ENCODE data around the gene PYDC2.

PYDC2 gene

DNA sequence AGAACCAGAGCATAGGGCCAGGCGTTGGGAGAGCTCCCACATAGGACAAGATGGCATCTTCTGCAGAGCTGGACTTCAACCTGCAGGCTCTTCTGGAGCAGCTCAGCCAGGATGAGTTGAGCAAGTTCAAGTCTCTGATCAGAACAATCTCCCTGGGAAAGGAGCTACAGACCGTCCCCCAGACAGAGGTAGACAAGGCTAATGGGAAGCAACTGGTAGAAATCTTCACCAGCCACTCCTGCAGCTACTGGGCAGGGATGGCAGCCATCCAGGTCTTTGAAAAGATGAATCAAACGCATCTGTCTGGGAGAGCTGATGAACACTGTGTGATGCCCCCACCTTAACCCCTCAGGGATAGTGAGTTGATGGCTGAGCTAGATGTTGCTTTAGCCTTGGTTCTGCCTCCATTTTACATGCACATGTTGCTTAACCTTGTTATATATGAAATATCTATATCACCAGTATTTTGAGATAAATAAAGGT is at the start of gene PYDC2:
TSS of gene PYDC2 (plus strand) at position 51 of the 483 bp plus-strand sequence. CDS start at position 51, 0 bp downstream.
- DNase-seq, result no peak

DNA sequence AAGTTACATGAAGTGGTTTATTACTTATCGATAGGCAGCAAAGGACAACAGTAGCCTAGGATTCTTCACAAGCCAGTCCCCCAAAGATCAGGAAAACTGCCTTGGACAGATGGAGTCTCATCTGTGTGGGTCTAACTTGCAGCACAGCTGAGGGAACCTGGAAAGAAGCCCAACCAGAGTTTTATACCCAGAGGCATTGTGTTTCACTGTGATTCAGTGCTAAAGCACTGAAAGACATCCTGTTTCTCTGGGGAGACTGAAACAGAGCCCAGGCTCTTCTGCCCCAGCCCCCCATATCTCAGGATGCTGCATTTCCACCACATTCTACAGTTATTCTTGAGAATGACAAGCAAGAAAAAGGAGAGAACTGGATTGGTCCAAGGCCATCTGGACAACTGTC is 48.2 kb upstream of the PYDC2 start:
- DNase-seq, result peak in 4 of 56 donors; percentile 1 to 6 (median 4)

DNA sequence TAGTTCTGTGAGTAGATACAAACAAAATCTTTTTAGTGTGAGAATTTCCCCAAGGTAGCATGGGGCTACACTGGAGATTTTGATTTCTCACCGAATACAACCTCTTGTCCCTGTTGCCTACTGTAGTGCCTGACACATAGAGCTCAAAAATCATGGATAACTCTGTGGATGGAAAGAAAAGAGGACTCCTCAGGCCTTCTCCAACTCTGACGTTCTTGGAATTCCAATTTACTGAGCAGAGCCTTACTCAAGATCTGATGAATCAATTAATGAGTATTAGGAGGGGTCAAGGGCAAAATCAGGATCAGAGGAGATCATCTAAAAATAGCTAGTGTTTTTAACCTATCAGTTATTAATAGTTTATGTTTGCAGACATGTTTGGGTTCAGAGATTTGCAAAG is 46.7 kb upstream of the PYDC2 start:
- DNase-seq, result no peak

DNA sequence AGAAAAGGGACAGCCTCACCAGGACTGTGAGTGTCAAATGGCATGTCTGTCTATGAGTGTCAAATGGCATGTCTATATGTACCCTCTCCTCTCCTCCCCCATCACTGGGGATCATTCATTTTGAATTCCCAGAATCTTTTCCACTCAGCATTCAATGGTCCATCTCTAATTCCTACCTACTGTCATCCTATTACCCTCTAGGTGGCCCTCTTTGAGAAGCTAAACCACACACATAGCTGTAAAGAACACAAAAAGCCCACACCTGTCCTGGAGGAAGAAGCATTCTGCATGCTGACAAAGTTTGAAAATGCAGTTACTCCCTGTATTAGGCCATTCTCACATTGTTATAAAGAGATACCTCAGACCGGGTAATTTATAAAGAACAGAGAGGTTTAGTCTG is 46.2 kb upstream of the PYDC2 start:
- no peak for DNase-seq

DNA sequence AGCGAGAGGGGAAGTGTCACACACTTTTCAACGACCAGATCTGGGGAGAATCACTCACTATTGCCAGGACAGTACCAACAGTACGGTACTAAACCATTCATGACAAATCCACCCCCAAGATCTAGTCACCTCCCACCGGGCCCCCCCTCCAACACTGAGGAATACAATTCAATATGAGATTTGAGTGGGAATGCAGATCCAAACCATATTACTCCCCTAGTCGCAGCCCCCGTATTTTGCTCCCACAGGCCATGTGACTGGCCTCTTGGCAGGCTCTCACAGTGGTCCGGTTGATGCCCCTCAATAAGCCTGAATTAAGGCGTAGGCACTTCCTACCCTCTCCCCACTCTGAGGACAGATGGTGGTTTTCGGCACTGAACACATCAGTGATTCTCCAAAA is 45.4 kb upstream of the PYDC2 start:
- DNase-seq, result no peak

DNA sequence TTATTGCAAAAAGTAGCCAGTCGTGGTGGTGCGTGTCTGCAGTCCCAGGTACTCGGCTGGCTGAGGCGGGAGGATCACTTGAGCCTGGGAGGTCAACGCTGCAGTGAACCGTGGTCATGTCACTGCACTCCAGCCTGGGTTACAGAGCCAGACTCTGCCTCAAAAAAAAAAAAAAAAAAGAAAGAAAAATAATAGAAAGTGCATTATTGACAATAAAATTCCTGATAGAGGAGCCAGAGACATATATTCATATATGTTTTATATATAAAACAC is 43.6 kb upstream of the PYDC2 start:
- DNase-seq, result no peak

DNA sequence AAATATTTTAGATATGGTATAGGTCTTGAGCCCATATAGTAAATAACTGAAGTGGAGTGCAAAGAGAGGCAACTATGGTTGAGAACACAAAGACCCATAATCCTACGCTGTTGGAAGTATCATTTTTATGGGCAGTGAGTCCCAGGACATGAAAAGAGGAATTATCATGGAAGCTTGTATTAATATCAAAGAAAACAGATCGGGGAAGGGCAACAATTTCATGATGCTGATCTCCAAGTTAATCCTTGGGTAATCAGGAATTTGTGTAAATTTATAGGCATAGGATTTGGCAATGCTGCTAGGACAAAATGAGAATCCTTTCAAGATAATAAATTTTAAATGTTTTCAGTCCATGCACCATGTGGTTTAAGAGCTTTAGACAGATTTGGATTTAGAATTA is 40.2 kb upstream of the PYDC2 start:
- DNase-seq, result no peak

DNA sequence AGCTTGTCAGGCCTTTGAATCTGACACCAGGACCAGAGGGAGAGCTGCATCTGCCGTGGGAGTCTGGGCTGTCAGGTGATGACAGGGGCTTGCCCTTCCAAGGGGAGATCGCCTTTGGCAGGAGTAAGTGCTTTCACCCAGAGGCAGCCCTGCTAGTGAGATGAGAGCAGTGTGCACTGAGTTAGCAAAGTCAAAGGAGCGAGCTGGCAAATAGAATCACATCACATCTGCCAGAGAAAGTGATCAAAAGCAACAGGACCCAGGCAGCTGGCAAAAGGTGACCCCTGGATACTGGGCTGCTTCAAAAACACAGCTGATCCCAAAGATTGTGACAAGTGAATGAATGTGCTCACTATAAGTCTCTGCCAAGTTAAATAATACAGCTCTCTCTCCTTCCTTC is 36.1 kb upstream of the PYDC2 start:
- no peak for DNase-seq

DNA sequence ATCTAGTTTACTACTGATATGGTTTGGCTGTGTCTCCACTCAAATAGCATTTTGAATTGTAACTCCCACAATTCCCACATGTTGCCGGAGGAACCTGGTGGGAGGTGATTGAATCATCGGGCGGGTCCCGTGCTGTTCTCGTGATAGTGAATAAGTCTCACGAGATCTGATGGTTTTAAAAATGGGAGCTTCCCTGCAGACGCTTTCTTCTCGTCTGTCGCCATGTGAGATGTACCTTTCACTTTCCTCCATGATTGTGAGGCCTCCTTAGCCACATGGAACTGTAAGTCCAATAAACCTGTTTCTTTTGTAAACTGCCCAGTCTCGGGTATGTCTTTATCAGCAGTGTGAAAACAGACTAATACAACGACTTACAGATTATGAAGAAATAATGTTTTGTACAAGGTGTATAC is 35.6 kb upstream of the PYDC2 start:
- peak in 1 of 56 donors; percentile 5 for DNase-seq

DNA sequence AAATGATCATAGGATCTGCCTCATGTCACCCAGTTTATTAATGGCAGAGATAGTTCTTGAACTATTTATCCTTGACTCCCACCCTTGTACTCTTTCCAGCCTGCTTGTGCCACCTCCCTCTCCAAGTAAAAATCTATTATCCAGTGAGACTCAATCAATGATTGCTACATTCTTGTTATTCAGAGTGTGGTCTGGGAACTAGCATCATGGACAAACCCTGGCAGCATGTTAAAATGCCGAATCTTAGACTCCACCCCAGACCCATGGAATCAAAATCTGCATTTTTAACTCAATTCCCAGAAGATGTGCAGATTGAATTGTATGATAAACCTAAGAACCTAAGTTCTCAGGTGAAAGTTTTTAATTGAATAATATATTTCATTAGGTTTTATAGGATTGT is 34.7 kb upstream of the PYDC2 start:
- no peak for DNase-seq

DNA sequence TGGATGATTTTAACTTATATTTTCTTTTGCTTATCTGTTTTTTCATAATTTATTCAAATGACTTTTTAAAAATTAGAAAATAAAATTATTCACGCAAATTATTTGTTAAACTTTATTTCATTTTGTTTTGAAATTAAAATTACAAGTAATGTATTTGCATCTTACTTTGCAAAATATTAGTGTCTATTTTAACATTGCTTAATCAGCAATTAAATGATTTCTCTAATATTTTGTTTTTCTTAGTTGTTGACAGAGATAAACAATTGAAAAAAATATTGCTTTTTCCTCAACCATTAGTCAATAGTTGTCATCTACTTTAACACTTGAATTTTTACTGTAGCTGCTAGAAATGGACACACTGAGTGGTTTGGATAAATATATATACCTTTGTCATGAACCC is 32.8 kb upstream of the PYDC2 start:
- no peak for DNase-seq

DNA sequence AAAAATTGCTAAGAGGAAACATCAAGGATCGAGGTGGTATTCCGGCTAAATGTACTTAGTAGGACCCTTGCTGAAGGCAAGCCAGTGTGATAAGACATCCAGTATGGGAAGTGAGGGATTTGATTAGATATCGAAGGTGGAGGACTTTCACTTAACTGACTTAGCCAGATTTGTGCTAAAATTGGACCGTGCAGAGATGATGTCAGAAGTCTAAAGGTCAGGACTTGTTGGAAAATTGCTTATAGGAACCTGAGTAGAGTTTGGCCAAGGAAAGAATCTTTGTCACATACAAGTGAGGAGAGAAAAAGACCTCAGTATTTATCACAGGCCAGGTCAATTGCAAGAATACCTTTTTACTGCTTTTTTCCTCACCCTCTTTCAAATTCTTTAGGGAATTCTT is 30.9 kb upstream of the PYDC2 start:
- no peak for DNase-seq

DNA sequence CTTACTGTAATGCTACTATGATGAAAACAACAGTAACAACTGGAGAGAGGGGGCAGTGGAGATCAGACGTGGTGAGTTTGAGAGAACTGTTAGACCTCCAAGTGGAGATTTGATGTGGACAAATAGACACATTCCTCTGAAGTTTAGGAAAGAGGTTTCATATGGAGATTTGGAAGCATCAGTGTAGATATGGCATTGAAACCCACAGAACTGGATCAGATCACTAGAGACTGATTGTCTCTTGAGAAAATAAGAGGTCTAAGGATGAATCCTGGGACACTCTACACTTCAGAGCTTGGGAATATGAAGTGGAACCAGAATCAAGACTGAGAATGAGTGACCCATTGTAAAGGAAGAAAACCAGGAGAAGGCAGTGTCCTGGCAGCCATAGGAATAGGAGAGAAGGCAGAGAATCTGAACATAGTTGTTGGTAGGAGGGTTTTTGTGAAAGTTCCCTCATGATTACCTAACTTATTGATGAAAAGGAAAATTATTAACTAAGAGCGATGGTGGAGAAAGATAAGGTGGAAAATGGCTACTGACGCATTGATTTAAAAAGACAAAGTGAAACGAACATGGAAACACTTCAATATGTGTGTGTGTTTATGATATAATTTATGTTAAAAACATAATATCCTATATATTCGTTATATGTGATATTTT is 29.7 kb upstream of the PYDC2 start:
- DNase-seq, result no peak

DNA sequence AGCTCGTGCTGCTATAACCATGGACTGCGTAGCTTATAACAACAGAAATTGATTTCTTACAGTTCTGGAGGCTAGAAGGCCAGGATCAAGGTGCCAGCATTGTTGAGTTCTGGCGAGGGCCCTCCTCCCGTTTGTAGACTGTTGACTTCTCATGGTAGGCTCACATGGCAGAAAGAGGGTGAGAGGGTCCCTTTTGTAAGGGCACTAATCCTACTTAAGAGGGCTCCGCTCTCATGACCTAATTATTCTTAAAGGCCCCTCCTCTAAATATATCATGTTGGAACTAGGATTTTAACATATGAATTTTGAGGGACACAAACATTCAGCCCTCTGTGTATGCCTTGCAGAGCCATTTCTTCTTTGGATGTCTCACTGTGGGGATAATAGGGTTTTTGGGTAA is 28.8 kb upstream of the PYDC2 start:
- no peak for DNase-seq

DNA sequence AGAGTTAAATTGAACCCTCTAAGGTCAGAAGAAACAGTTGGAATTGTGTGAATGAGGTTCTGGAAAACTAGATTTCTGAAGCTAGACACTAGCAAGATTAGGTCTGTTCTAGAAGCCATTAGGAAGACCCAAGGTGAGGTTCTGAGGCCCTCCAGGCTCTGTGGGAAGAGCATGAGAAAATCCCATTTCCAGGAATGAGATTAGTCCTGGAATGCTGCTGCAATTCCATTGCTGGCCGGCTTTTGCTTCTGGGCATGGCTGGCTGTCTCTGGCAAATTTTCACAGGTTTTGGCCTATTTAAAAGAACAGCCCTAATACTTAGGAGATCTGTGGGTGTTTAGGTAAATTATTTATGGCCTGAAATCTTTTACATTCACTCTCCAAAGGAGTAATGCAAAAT is 26.9 kb upstream of the PYDC2 start:
- no peak for DNase-seq

DNA sequence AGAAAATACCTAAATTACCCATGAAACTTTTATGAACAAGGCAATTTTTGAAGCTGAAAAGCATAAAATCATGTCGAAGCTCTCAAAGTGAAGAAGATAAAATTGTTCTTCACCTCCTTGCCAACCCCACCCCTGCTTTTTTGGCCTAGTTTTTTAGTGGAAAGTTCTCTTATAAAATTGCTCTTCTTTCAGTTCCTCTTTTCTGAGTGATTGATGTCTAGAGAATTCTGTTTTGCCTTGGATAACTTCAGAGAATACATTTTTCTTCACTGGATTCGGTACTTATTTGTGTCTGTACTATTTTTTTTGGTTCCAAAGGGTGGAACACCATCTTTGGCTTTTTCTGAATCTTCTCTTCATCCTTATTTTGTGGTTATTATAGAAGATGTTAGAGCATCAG is 25.0 kb upstream of the PYDC2 start:
- no peak for DNase-seq

DNA sequence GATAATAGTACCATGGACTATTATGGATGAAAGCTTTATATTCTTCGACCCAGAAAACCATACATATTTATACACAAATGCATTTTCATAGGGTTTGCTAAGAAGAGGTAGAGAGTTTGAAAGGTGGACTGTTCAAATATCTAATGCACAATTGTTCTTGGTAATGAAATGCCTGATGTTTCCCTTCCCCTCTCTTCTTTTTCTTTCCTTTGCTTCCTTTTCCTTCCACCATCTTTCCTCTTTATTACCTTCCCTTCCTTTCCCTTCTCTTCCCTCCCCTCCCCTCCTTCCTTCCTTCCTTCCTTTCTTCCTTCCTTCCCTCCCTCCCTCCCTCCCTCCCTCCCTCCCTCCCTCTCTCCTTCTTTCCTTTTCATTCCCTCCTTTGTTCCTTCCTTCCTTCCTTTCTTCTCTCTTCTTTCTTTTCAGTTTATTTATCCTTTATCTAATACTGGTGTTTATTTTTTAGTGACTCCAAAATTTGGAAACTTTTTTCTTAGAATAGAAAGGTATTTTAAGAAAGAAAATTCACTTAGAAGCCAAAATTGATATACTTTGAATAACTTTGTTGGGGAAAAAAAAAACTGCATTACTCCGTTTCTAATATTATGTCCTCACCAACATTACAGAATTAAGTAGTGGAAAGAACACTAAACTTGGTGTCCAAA is 22.7 kb upstream of the PYDC2 start:
- no peak for DNase-seq

DNA sequence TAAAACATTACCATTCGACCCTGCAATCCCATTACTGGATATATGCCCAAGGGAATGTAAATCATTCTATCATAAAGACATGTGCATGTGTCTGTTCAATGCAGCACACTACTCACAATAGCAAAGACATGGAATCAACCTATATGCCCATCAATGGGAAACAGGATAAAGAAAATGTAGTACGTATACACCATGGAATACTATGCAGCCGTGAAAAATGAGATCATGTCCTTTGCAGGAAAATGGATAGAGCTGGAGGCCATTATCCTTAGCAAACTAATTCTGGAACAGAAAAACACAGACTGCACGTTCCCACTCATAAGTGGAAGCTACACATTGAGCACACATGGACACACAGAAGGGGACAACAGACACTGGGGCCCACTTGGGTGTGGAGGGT is 20.4 kb upstream of the PYDC2 start:
- DNase-seq, result no peak

DNA sequence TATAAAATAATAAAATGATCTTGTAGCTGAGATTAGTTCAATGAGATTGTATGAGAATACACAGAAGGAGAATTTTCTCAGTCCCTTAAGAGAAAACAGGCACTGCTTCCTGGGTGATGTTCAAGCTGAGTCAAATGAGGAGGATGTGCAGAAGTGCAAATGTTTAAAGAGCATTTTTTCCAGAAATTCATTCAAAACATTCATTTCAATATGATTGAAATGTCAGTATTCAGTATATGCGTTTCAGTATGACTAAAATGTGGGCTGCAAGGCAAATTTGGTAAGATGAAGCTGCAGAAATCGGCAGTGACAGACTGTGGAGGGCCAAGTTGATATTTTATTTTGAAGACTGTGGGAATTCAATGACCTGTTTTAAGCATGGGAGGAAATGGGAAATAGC is 19.3 kb upstream of the PYDC2 start:
- DNase-seq, result peak in 1 of 56 donors; percentile 8

DNA sequence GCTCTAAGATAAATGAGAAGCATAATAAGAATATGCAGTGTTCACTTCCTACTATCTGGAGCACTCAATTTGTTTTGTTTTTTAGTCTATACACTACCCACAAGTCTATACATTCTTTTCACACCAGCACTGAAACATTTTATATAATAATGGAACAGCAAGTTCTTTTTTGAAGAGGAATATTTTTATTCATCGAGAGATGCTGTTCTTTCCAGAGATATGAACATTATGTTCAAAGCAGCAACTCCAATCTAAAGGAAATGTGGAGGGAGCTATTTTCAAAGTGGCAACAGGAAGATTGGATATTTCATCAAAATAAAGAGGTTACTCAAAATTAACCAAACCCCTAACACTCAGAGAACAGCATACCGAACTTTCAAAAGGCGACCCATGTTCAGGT is 16.4 kb upstream of the PYDC2 start:
- no peak for DNase-seq

DNA sequence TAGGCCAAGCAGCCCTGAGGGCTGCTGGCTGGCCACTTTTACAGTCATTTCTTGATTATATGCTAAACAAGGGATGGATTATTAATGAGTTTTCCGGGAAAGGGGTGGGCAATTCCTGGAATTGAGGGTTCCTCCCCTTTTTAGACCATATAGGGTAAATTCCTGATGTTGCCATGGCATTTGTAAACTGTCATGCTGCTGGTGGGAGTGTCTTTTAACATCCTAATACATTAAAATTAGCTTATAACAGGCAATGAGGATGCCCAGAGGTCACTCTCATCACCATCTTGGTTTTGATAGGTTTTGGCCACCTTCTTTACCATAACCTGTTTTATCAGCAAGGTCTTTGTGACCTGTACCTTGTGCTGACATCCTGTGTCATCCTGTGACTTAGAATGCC is 11.7 kb upstream of the PYDC2 start:
- DNase-seq, result no peak

DNA sequence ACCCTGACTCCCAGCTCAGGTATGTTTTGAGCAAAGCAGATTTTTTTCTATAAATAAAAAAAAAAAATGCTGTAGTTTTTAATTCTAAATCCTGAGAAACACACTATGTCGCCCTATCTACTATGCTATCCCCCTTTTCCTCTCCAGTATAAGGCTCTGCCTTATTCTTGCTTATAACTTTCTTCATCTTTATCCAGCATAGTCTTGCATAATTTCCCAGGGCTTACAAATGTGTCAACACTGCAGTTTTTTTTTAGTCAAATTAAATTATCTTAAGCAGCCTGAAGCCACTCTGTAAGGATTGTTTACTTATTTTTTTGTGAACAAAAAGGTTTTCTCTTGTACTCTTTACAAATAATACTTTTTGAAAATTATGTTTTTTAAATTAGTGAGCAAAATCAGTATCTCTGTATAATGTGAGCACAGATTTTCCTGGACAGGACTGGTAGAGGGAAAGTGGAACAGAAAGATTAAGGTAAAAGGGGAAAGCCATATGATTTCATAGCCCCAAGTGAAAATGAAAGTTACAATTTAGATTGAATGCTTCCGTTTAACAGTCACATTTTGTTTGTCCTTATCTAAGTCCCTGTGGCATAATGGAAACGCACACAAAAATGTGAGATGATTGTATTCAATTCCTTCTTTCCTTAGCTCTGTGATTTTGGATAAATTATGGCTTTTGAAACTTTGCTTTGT is 5.6 kb upstream of the PYDC2 start:
- no peak for DNase-seq

DNA sequence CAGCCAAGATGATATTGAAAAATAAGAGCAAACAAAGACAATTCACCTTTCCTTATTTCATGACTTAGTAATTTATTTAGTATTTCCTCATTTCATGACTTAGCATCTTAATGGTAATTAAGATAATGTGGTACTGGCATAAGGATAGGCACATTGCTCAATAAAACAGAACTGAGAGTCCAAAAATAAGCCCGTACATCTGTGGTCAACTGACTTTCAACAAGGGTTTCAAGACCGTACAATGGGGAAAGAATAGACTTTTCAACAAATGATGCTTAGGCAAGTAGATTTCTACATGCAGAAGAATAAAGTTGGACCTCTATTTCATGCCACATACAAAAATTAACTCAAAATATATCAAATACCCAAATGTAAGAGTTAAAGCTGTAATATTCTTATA is 603 bp upstream of the PYDC2 start:
- no peak for DNase-seq

Data from amygdala (tissue), 56 donors.